Type B pancreatic cell (in vitro differentiated cells): ENCODE results near the gene LDB3. TPM values are rescaled to one million over a fixed set of nuclear protein-coding genes. Genes with fewer than 3 reads are reported as not detected.

ENCODE experiments used
- DNase-seq: peaks from one replicate; pipeline ENCODE4 v3.0.0; 2021; ENCODE audit warnings: mixed read lengths; ENCODE audit not compliant: unreplicated experiment; ENCODE audit errors: extremely low spot score
- H3K27ac Mint-ChIP-seq: 2 replicates; pipeline ENCODE4 v1.8.0; 2021; ENCODE audit warnings: mild to moderate bottlenecking, mixed read lengths
- H3K27me3 Mint-ChIP-seq: 2 replicates; pipeline ENCODE4 v1.8.0; 2021; ENCODE audit warnings: mixed read lengths
- H3K36me3 Mint-ChIP-seq: 2 replicates; pipeline ENCODE4 v1.8.0; 2021; ENCODE audit warnings: mixed read lengths
- H3K4me1 Mint-ChIP-seq: one replicate; pipeline ENCODE4 v1.8.0; 2021; ENCODE audit warnings: mixed read lengths; ENCODE audit not compliant: unreplicated experiment
- H3K4me3 Mint-ChIP-seq: 2 replicates; pipeline ENCODE4 v1.8.0; 2021; ENCODE audit warnings: mild to moderate bottlenecking, mixed read lengths
- H3K9me3 Mint-ChIP-seq: 2 replicates; pipeline ENCODE4 v1.8.0; 2021; ENCODE audit warnings: mixed read lengths
- total RNA-seq: library from RNA; stranded (reverse); gene quantifications from 2 replicates; pipeline ENCODE4 v1.2.1, GENCODE V29; 2021; ENCODE audit warnings: low replicate concordance
- TF ChIP-seq, protein P1 (sequence below): fragments of 200-600 bp; sonication (generic); conservative IDR thresholded peaks from 2 replicates; pipeline ENCODE4 v1.5.0; 2021; ENCODE audit warnings: antibody characterized with exemption, mild to moderate bottlenecking

Gene LDB3
- total RNA-seq, 1 donor from 2014 or later = 0.85 TPM

DNA sequence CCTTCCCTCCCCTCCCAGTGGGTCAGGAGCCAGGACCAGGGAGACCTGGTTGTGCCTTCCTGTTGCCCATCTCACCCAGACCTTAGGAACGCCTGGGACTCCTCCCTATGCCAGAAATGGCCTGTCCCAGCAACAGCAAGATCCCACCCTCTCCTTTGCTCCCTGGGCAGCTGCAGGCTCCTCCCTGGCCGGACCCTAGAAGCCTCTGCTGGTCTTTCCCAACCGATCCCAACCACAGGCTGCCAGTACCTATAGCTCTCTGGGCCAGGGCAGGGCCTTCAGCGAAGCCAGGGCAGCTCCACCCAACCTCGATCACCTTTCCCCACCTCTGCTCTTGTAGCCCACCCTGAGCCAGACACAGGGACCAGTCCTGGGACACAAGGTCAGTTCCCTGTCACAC, 21.9 kb downstream of the LDB3 start:
- no peaks in the 10 kb centered on the region for H3K9me3 Mint-ChIP-seq
- no peak overlapping the region for H3K27ac Mint-ChIP-seq
- TF ChIP-seq, protein P1, sequence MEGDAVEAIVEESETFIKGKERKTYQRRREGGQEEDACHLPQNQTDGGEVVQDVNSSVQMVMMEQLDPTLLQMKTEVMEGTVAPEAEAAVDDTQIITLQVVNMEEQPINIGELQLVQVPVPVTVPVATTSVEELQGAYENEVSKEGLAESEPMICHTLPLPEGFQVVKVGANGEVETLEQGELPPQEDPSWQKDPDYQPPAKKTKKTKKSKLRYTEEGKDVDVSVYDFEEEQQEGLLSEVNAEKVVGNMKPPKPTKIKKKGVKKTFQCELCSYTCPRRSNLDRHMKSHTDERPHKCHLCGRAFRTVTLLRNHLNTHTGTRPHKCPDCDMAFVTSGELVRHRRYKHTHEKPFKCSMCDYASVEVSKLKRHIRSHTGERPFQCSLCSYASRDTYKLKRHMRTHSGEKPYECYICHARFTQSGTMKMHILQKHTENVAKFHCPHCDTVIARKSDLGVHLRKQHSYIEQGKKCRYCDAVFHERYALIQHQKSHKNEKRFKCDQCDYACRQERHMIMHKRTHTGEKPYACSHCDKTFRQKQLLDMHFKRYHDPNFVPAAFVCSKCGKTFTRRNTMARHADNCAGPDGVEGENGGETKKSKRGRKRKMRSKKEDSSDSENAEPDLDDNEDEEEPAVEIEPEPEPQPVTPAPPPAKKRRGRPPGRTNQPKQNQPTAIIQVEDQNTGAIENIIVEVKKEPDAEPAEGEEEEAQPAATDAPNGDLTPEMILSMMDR = no peak
- H3K36me3 Mint-ChIP-seq = no peaks in the 10 kb centered on the region
- no peak for DNase-seq
- H3K27me3 Mint-ChIP-seq = no peaks in the 10 kb centered on the region
- H3K4me3 Mint-ChIP-seq = no peak overlapping the region
- H3K4me1 Mint-ChIP-seq = peaks cover 27% of the 10 kb centered on the region

DNA sequence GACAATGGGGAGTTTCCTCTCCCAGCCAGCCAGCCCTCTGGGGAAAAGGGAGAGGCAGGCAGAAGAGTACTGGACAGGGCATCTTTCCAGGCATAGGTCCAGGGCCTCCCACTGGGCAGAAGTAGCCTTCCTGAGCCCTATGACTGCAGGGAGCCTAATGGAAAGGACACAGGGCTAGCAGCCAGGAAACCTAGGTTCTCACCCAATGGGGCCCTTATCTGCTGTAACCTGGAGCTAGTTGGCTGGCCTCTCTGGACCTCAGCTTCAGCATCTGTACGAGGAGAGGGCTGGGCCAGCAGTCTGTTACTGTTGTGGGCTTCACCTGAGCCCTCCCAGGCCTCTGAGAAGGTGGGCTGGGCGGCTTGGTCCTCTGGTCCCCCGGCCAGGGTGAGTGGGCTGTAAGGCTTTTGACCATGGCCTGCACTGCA, 22.4 kb downstream of the LDB3 start:
- Mint-ChIP-seq H3K36me3 (no peaks in the 10 kb centered on the region), H3K9me3 (no peaks in the 10 kb centered on the region), H3K27ac (no peak overlapping the region), H3K27me3 (no peaks in the 10 kb centered on the region), H3K4me3 (no peak overlapping the region), H3K4me1 (peaks cover 23% of the 10 kb centered on the region)
- TF ChIP-seq, protein P1 = no peak
- DNase-seq = no peak

DNA sequence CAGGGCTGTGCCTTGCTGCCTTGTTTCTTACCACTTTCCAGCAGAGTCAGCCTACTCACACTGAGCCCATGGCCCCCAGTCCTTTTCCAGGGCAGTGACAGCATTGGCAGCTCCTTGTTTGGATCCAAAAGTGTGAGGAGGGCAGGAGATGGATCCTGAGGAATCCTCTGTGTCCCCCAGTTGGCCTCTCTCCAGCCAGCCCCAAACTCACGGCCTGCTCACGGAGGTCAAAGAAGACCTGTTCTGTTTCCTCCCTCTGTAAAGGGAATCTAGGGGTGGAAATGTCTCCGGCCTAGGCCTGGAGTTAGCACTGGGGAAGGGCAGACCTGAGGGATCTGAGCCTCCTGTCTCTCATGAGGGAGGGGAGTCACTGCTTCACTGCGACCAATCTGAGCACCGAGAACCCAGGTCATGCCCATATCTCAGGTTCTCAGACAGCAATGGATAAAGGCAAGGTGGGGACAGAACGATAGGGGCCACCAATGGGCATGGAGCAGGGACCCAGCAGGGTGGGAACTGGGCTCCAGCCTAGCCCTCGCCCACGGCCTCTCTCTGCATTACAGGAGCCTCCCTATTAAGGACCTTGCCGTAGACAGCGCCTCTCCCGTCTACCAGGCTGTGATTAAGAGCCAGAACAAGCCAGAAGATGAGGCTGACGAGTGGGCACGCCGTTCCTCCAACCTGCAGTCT, 23.2 kb downstream of the LDB3 start:
- TF ChIP-seq, protein P1 = no peak
- Mint-ChIP-seq H3K36me3 (no peaks in the 10 kb centered on the region), H3K4me1 (peaks cover 20% of the 10 kb centered on the region), H3K9me3 (no peaks in the 10 kb centered on the region), H3K4me3 (no peak overlapping the region), H3K27ac (no peak overlapping the region), H3K27me3 (peaks cover 3% of the 10 kb centered on the region)
- no peak for DNase-seq

- TF ChIP-seq, protein P1 = no peak
- no peaks in the 10 kb centered on the region for H3K9me3 Mint-ChIP-seq
- no peak overlapping the region for H3K4me3 Mint-ChIP-seq
- H3K36me3 Mint-ChIP-seq = no peaks in the 10 kb centered on the region
- peaks cover 20% of the 10 kb centered on the region for H3K4me1 Mint-ChIP-seq
- H3K27ac Mint-ChIP-seq = no peak overlapping the region
- H3K27me3 Mint-ChIP-seq = peaks cover 4% of the 10 kb centered on the region
- no peak for DNase-seq
Measured at GRCh38 chr10:86692023-86692514, 23.8 kb downstream of the LDB3 start.

GRCh38 chr10:86692664-86693063, 24.4 kb downstream of the LDB3 start:
- TF ChIP-seq, protein P1 = no peak
- no peak overlapping the region for H3K27ac Mint-ChIP-seq
- H3K4me3 Mint-ChIP-seq = no peak overlapping the region
- peaks cover 20% of the 10 kb centered on the region for H3K4me1 Mint-ChIP-seq
- H3K36me3 Mint-ChIP-seq = no peaks in the 10 kb centered on the region
- no peaks in the 10 kb centered on the region for H3K9me3 Mint-ChIP-seq
- peaks cover 4% of the 10 kb centered on the region for H3K27me3 Mint-ChIP-seq
- no peak for DNase-seq
